Activated naive CD4-positive, alpha-beta T cell treated with anti-CD3 and anti-CD28 coated beads for 36 hours (primary cell): Measurements from ENCODE around the gene LATS2. TPM values are rescaled to one million over a fixed set of nuclear protein-coding genes. Genes with fewer than 3 reads are reported as not detected.

Source experiments
- CTCF ChIA-PET: fragments of 350-600 bp; sonication (Branson Sonifier 250); formaldehyde crosslinking; loops from one replicate; lab custom pipeline; 2021; ENCODE audit warnings: antibody characterized with exemption; lab: Charles Lee
- DNase-seq: peaks from one replicate; pipeline ENCODE4 v3.0.0-alpha.2; 2020
- H3K27ac Mint-ChIP-seq: one replicate; pipeline ENCODE4 v1.8.0; 2021; ENCODE audit warnings: mild to moderate bottlenecking, mixed read lengths
- H3K27me3 Mint-ChIP-seq: one replicate; pipeline ENCODE4 v1.8.0; 2021; ENCODE audit warnings: low read depth, mixed read lengths
- H3K36me3 Mint-ChIP-seq: one replicate; pipeline ENCODE4 v1.8.0; 2021; ENCODE audit warnings: low read depth, mixed read lengths
- H3K4me1 Mint-ChIP-seq: one replicate; pipeline ENCODE4 v1.8.0; 2021; ENCODE audit warnings: low read depth, mixed read lengths
- H3K4me3 Mint-ChIP-seq: one replicate; pipeline ENCODE4 v1.8.0; 2021; ENCODE audit warnings: mild to moderate bottlenecking, moderate library complexity, mixed read lengths
- H3K9me3 Mint-ChIP-seq: one replicate; pipeline ENCODE4 v1.8.0; 2021; ENCODE audit warnings: mixed read lengths
- intact Hi-C: fragments of 100-400 bp; cut with micrococcal nuclease; formaldehyde crosslinking; loops from one replicate; pipeline ENCODE4 v1.15.1; 2023
- total RNA-seq, 2 experiments: library from RNA; stranded (reverse); gene quantifications; one replicate each; pipeline ENCODE4 v1.2.3, GENCODE V29; 2021

The LATS2 gene
- total RNA-seq, 2 experiments from 2014 or later: 1.1 to 1.2 TPM

DNA sequence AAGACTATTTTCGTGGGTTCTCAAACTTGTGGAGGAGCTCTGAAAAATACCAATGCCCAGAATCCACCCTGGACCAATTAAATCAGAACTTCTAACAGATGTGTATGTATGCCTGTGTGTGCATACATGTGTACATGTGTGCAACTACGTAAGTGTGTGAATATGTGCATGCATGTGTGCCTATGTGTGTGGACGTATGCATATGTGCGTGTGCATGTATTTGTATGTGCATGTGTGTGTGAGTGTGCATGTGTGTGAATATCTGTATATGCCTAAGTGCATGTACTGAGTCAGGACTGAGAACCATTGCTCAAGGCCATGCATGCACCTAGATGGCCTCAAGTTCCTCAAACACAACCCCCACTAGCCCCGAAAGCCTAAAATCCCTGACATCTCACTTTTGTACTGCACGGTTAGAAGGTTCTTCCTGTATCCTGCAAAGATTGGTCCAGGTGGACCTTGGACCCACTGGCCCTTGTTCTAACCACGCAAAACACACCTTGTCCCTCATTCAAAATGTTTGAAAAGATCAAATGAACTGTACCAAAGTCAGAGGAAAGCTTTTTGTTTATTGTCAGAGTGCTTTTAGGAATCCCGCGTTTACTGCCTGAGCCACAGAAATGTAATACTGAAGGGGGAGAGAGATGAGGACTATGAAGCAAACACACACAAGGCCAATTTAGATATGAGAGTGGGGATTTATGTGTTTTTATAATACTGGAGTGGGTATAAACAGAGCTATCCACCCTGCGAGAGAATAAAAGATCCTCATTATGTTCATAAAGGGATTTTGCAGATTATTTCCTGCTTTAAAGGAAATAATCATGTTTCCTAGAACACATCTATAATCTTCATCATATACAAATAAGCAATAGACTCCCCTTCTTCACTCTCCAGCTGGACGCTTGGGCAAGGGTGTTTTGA, 39.1 kb downstream of the LATS2 start:
- Mint-ChIP-seq H3K27me3 (no peaks in the 10 kb centered on the region), H3K4me1 (peaks cover 3% of the 10 kb centered on the region), H3K27ac (no peak overlapping the region), H3K9me3 (peaks cover under 1% of the 10 kb centered on the region), H3K4me3 (no peak overlapping the region), H3K36me3 (no peaks in the 10 kb centered on the region)
- intact Hi-C loops: no loop called here
- DNase-seq: no peak
- CTCF ChIA-PET: no interaction called here

DNA sequence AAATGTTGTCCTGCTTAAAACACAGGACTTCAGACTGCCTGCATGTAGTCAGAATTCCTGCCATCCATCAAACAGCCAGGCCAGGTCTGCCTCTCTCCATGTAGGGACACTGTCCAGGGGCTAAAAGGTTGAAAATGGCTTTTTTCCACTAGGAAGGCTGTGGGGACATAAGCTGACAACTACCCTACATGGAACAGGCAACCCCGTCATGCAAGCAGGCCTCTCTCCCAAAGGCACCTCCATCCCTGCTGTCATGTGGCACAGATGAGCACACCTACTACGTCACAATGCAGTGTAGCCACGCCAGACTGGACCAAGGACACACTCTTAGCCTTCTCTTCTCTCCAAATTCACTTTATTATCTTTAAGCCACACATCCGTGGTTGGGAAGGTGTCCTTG, 40.8 kb downstream of the LATS2 start:
- H3K4me3 Mint-ChIP-seq: no peak overlapping the region

DNA sequence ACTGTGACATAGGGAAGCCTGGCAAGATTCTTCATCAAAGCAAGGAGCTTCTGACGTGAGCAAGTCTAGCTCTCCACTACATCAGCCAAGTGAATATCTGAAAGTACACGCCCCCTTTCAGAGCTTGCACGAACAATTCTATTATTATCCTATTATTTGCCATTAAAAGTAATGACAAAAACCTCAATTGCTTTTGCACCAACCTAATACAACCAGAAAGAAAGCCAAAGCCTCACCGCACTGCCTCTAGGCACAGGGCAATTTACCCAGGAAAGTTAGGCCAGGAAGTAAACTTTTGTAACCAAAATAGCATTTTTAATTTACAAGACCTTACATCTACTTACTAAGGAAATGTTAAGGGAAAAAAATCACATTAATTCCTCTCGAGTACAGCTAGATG, 41.2 kb downstream of the LATS2 start:
- Mint-ChIP-seq H3K27ac (no peak overlapping the region), H3K4me1 (peaks cover 13% of the 10 kb centered on the region), H3K9me3 (no peaks in the 10 kb centered on the region), H3K36me3 (no peaks in the 10 kb centered on the region), H3K27me3 (no peaks in the 10 kb centered on the region), H3K4me3 (no peak overlapping the region)
- intact Hi-C loops: no loop called here
- CTCF ChIA-PET: interaction anchor here (0.6 to 0.8 kb wide), 2 partner anchors 94 to 95 kb away, joined by 3 read pairs; no protein-coding TSS in a partner anchor
- DNase-seq: no peak

More for the DNA sequence above, 40.8 kb downstream of the LATS2 start:
- CTCF ChIA-PET: interaction anchor here (0.6 to 0.8 kb wide), 2 partner anchors 95 to 96 kb away, joined by 3 read pairs; no protein-coding TSS in a partner anchor
- Mint-ChIP-seq H3K9me3 (no peaks in the 10 kb centered on the region), H3K36me3 (no peaks in the 10 kb centered on the region), H3K27me3 (no peaks in the 10 kb centered on the region), H3K27ac (no peak overlapping the region), H3K4me1 (peaks cover 13% of the 10 kb centered on the region)
- no peak for DNase-seq
- intact Hi-C loops: no loop called here

DNA sequence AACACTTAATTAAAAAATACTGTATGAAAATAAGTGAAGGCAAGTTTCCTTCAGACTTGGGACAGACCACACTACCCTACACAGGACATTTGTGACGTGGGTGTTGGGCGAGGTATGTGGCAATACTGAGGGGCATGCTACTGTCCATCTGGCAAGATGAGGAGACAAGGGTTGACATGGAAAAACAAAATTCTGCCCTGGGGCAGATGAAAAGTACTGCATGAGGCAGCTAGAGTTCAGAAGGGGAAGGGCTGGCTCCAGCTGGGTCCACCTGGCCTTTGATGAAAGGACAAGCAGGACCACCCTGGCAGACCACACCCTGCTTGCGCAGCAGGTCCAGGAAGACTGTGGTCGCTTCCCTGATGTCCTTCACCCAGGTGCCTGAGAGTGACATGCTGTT, 43.2 kb downstream of the LATS2 start:
- H3K9me3 Mint-ChIP-seq: no peaks in the 10 kb centered on the region
- H3K27me3 Mint-ChIP-seq: peaks cover 2% of the 10 kb centered on the region
- no peak overlapping the region for H3K4me3 Mint-ChIP-seq
- H3K36me3 Mint-ChIP-seq: no peaks in the 10 kb centered on the region
- no peak for DNase-seq
- intact Hi-C loops: loop anchor here (5.0 to 10.0 kb wide), 3 partner anchors 44 to 601 kb away; partner anchors contain the start of gene LATS2
- H3K4me1 Mint-ChIP-seq: peaks cover 13% of the 10 kb centered on the region
- H3K27ac Mint-ChIP-seq: no peak overlapping the region
- CTCF ChIA-PET: no interaction called here

DNA sequence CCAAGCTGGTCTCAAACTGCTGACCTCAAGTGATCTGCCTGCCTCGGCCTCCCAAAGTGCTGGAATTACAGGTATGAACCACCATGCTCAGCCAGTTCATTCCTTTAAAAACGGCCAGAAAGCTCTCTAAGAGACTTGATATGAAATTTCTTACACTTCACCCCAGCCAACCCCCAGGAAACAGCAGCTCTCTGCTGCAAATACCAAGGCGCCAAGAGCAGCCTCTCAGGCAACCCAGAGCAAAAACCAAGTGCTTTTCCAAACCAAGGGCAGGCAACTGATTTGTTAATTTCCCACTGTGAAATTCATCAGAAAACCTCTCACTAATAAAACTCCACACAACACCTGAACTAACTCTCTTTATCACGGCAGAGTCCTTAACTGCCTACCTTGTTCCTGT, 44.9 kb downstream of the LATS2 start:
- Mint-ChIP-seq H3K36me3 (no peaks in the 10 kb centered on the region), H3K4me1 (peaks cover 13% of the 10 kb centered on the region), H3K27me3 (peaks cover 2% of the 10 kb centered on the region), H3K27ac (peak overlapping the region; percentile 84), H3K9me3 (no peaks in the 10 kb centered on the region), H3K4me3 (peak overlapping the region; percentile 4)
- no peak for DNase-seq
- CTCF ChIA-PET: interaction anchor here (1.1 kb wide), 1 partner anchor 11 kb away, joined by 5 read pairs; no protein-coding TSS in a partner anchor
- intact Hi-C loops: loop anchor here (5.0 to 10.0 kb wide), 3 partner anchors 46 to 599 kb away; partner anchors contain the start of gene LATS2

DNA sequence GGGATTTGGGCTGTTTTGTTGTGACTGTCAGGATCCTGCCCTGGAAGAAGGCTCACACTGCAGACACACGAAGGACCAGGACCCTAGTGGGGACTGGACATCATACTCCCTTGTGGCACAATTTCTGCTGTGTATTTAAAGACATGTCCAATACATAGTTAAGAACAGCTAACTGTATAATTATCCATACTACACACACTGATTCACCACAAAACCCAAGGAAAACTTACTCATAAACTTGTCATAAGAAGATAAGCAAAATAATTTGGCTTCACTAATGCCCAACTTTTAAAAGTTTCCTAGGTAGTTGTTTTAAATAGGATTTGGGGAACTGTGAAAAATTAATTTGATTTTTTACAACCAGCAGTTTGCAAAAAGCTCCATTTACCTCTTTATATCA, 46.1 kb downstream of the LATS2 start:
- Mint-ChIP-seq H3K9me3 (no peaks in the 10 kb centered on the region), H3K4me1 (peaks cover 15% of the 10 kb centered on the region), H3K4me3 (no peak overlapping the region), H3K27me3 (peaks cover 2% of the 10 kb centered on the region), H3K27ac (no peak overlapping the region), H3K36me3 (no peaks in the 10 kb centered on the region)
- intact Hi-C loops: loop anchor here (5.0 to 10.0 kb wide), 3 partner anchors 47 to 598 kb away; partner anchors contain the start of gene LATS2
- CTCF ChIA-PET: interaction anchor here (1.1 kb wide), 1 partner anchor 10 kb away, joined by 5 read pairs; no protein-coding TSS in a partner anchor
- DNase-seq: no peak

DNA sequence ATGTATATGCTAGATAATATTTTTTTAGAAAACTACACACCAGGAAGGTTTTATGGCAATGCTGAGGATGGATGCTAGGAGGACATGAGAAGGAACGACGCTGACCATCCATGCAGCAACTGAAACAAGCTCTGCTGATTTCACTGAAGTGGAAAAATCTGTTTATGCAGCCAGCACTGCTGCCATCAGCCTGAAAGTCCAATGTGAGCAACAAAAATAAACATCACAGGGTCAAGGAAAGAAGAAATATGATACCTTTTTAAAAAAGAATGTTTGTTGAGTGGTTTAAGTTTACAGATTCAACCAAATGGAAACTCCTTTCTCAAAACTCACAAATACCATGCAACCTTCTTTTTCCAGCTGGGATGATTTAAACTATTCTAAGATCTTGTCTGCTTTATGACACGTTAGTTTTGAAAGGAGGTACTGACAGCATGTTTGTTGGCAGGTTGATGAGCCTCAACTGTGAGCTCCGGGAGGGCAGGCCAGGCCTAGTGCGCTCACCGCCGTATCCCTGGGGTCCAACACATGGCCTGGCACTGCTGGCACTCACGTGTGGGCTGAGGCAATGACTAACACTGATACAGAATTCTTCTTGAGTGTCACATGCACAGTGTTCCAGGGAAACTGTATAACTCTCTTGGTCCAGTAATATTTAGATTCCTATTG, 46.8 kb downstream of the LATS2 start:
- CTCF ChIA-PET: no interaction called here
- Mint-ChIP-seq H3K4me3 (no peak overlapping the region), H3K27ac (no peak overlapping the region), H3K27me3 (peaks cover 2% of the 10 kb centered on the region), H3K9me3 (no peaks in the 10 kb centered on the region), H3K4me1 (peaks cover 15% of the 10 kb centered on the region), H3K36me3 (no peaks in the 10 kb centered on the region)
- intact Hi-C loops: loop anchor here (5.0 to 10.0 kb wide), 3 partner anchors 48 to 597 kb away; partner anchors contain the start of gene LATS2
- no peak for DNase-seq

DNA sequence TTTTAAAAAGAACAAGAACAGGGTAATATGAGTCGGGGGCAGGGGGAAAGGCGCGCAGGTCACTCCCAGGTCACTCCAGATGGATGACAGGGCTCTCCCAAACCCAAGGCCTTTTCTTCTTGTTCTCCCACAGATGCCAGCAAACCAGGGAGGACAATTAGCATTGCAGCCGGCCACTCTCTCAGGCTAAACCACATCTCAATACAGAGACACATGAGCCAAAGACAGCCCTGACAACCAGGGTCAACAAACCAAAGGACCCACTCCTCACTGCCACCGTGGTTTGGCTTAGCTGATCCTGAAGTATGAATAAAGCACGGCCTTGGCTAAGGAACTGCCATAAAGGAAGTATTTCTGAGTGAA, 47.3 kb downstream of the LATS2 start:
- Mint-ChIP-seq H3K27me3 (peaks cover 2% of the 10 kb centered on the region), H3K4me3 (no peak overlapping the region), H3K4me1 (peaks cover 15% of the 10 kb centered on the region), H3K9me3 (no peaks in the 10 kb centered on the region), H3K27ac (no peak overlapping the region), H3K36me3 (no peaks in the 10 kb centered on the region)
- intact Hi-C loops: loop anchor here (10.0 kb wide), 1 partner anchor 281 kb away; no protein-coding TSS in a partner anchor
- no peak for DNase-seq
- CTCF ChIA-PET: no interaction called here

DNA sequence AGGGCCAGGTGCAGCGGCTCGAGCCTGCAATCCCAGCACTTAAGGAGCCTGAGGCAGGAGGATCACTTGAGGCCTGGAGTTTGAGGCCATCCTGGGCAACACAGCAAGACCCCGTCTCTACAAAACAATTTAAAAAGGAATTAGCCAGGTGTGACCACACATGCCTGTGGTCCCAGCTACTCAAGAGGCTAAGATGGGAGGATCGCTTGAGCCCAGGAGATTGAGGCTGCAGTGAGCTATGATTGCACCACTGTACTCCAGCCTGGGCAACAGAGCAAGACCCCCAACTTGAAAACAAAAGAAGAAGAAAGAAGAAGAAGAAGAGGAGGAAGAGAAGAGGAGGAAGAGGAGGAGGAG, 47.7 kb downstream of the LATS2 start:
- no peak for DNase-seq
- intact Hi-C loops: loop anchor here (10.0 kb wide), 1 partner anchor 281 kb away; no protein-coding TSS in a partner anchor
- Mint-ChIP-seq H3K27ac (no peak overlapping the region), H3K9me3 (no peaks in the 10 kb centered on the region), H3K36me3 (no peaks in the 10 kb centered on the region), H3K27me3 (peaks cover 2% of the 10 kb centered on the region), H3K4me1 (peaks cover 15% of the 10 kb centered on the region), H3K4me3 (no peak overlapping the region)
- CTCF ChIA-PET: no interaction called here

DNA sequence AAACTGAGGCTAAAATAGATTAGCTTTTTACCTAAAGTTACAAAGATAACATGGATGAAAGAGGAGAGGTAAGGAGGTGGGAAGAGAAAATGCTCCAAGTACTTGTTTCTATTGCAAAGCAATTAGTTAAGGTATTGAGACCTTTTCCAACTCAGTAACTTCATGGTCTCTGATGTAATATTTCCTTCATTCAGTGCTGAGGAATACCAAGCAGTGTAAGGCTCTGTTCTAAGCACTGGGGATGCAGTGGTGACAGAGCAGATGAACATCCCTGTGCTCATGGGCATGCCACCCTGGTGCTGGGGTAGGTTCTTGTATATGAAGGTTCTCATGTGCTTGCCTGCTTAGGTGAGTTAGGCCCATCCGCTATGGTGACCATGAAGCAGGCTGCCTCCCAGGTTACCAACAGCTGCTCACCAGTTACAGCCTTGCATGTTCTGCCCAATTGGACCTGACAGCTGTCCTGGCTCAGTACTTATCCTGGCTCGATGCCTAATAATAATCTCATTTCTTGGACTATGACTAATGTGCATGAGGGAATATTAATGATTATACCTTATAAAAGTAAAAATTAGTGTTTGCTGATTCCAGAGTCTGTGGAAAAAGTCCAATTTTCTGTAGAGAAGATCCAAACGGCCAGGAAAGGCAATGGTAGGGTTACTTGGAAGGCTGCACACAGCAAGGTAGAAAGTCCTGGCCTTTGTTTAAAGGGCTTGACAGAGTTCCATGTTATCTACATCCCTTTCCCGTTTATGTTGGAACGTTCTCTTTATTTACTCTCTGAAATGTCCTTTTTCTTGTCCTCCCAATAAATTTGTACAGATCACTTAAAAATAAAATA, 48.3 kb downstream of the LATS2 start:
- CTCF ChIA-PET: no interaction called here
- no peak for DNase-seq
- H3K4me1 Mint-ChIP-seq: peaks cover 15% of the 10 kb centered on the region
- no peak overlapping the region for H3K27ac Mint-ChIP-seq
- no peaks in the 10 kb centered on the region for H3K9me3 Mint-ChIP-seq
- H3K4me3 Mint-ChIP-seq: no peak overlapping the region
- no peaks in the 10 kb centered on the region for H3K36me3 Mint-ChIP-seq
- intact Hi-C loops: loop anchor here (10.0 kb wide), 1 partner anchor 282 kb away; no protein-coding TSS in a partner anchor
- peaks cover 2% of the 10 kb centered on the region for H3K27me3 Mint-ChIP-seq

DNA sequence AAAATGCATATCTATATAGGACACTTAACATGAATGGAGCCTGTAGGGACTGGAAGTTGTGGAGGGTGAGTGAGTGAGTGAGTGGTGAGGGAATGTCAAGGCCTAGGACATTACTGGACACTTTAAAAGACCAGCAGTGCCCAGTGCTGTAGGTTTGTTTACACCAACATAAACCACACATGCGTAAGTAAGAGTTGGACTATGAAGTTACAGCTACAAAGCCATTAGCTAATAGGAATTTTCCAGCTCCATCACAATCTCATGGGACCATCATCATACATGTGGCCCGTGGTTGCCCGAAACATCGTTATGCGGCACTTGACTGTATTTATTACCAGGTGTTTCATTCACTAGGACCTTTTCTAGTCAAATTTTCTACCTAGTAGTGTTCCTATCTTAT, 49.2 kb downstream of the LATS2 start:
- Mint-ChIP-seq H3K4me1 (peaks cover 12% of the 10 kb centered on the region), H3K36me3 (no peaks in the 10 kb centered on the region), H3K27me3 (peaks cover 2% of the 10 kb centered on the region), H3K9me3 (no peaks in the 10 kb centered on the region), H3K27ac (no peak overlapping the region), H3K4me3 (no peak overlapping the region)
- intact Hi-C loops: loop anchor here (10.0 kb wide), 1 partner anchor 283 kb away; no protein-coding TSS in a partner anchor
- no peak for DNase-seq
- CTCF ChIA-PET: no interaction called here
